Fibroblast of lung (primary cell): Measurements from ENCODE around the gene NF1. TPM values are rescaled to one million over a fixed set of nuclear protein-coding genes. Genes with fewer than 3 reads are reported as not detected.

ENCODE experiments used
- DNase-seq, 2 donors: peaks; one replicate each; pipeline versions ENCODE4 v3.0.0 to v3.0.0-alpha.2; 2010; ENCODE audit warnings: low read depth in 2 of 2
- H2AFZ ChIP-seq: 2 replicates; pipeline ENCODE4 v1.5.1; 2012; ENCODE audit warnings: low read length, control low read depth, inconsistent platforms
- H3K27ac ChIP-seq: 2 replicates; pipeline ENCODE4 v1.5.1; 2011; ENCODE audit warnings: low read length, control low read depth; ENCODE audit not compliant: insufficient read depth
- H3K27me3 ChIP-seq: 2 replicates; pipeline ENCODE4 v1.5.1; 2011; ENCODE audit warnings: mild to moderate bottlenecking, low read length; ENCODE audit not compliant: control insufficient read depth, insufficient read depth
- H3K36me3 ChIP-seq: 2 replicates; pipeline ENCODE4 v1.5.1; 2011; ENCODE audit warnings: low read length; ENCODE audit not compliant: control insufficient read depth, insufficient read depth
- H3K4me1 ChIP-seq: 2 replicates; pipeline ENCODE4 v1.5.1; 2011; ENCODE audit warnings: low read length; ENCODE audit not compliant: control insufficient read depth, insufficient read depth; ENCODE audit errors: extremely low read depth
- H3K4me2 ChIP-seq: 2 replicates; pipeline ENCODE4 v1.5.1; 2011; ENCODE audit warnings: low read length, control low read depth; ENCODE audit not compliant: insufficient read depth; ENCODE audit errors: extremely low read depth
- H3K4me3 ChIP-seq, 4 experiments: fragments of 200-600 bp in 1 of 4; sonication (generic) in 1 of 4; replicated peaks in 1 of 4; 2 replicates each; pipeline ENCODE4 v1.5.1; 2011 to 2016; ENCODE audit warnings: low read length in 4 of 4, low read depth in 3 of 4, mild to moderate bottlenecking in 3 of 4, control low read depth in 2 of 4, inconsistent platforms in 1 of 4, mixed read lengths in 1 of 4; ENCODE audit not compliant: insufficient read depth in 1 of 4; ENCODE audit errors: control extremely low read depth in 1 of 4
- H3K79me2 ChIP-seq: 2 replicates; pipeline ENCODE4 v1.5.1; 2012; ENCODE audit warnings: mild to moderate bottlenecking, low read length, inconsistent platforms; ENCODE audit not compliant: control insufficient read depth, insufficient read depth
- H3K9ac ChIP-seq: 2 replicates; pipeline ENCODE4 v1.5.1; 2011; ENCODE audit warnings: mild to moderate bottlenecking, low read length, control low read depth; ENCODE audit not compliant: insufficient read depth
- H3K9me3 ChIP-seq: 2 replicates; pipeline ENCODE4 v1.5.1; 2012; ENCODE audit warnings: low read depth, low read length; ENCODE audit not compliant: control insufficient read depth, insufficient read depth
- H4K20me1 ChIP-seq: 2 replicates; pipeline ENCODE4 v1.5.1; 2011; ENCODE audit warnings: low read length; ENCODE audit not compliant: control insufficient read depth, insufficient read depth; ENCODE audit errors: extremely low read depth
- EZH2 ChIP-seq: IDR thresholded peaks from 2 replicates; pipeline ENCODE4 v1.5.1; 2012; ENCODE audit warnings: low read length, control low read depth, mild to moderate bottlenecking; ENCODE audit errors: missing control alignments
- polyA plus RNA-seq, 2 donors: library from polyadenylated mRNA; depleted of rRNA in 1 of 2; stranded (reverse) in 1 of 2; unstranded in 1 of 2; fragments of >200 nt; gene quantifications; 2 replicates each; pipeline ENCODE4 v1.2.1, GENCODE V29; 2011 to 2012; ENCODE audit warnings: missing spikeins in 1 of 2
- total RNA-seq: library from RNA; depleted of rRNA; stranded (reverse); fragments of >200 nt; gene quantifications from 2 replicates; pipeline ENCODE4 v1.2.1, GENCODE V29; 2014
- TF ChIP-seq, protein P1 (sequence below), 2 donors: IDR thresholded peaks in 1 of 2; conservative IDR thresholded peaks in 1 of 2; 1 replicate in 1 of 2; 2 replicates in 1 of 2; pipeline ENCODE4 v1.5.1; 2011 to 2012; ENCODE audit warnings: low read length in 2 of 2, control low read depth in 1 of 2, inconsistent platforms in 1 of 2, low read depth in 1 of 2, mild to moderate bottlenecking in 1 of 2

NF1 gene
- total and polyA plus RNA-seq, 2 donors (not counting 1 experiment from before 2014, with no cell fraction given), result 52.8 to 78.8 TPM

DNA sequence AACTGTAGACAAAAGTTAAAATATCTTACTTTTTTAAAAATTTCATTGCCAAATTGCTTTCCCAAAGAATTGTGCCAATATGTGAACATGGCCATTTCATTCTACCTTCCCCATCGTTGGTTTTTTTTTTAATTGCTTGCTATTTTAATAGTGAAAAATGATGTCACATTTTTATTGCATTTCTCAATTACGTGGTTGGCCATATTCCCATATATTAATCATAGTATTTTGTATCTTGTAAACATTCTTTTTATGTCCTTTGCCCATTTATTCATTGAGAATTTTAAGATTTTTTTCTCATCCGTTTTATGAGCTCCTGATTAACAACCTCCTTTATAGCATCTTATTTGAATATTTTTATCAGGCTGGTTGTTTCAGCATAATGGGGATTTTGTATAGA lies 195.0 kb downstream of the NF1 start:
- Histone ChIP-seq H3K4me3 (no peak overlapping the region), H3K4me2 (no peak overlapping the region)
- no peak for DNase-seq

DNA sequence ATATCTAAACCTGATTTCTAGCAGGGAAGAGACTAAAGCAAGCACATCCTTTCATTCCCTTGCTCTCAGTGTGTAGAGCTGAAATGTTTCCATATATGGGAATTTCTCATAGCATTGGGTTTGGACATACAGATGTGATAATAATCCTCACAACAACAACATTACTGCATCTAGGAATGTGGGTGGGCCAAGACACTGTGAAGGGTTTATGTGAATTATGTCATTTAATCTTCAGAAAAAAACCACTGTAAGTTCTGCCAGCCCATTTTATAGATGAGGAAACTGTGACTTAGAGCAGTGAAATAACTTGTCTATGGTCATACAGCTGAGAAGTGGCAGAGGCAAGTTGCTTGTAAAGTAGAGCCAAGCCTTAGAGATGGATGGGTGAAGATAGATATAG lies 197.0 kb downstream of the NF1 start:
- TF ChIP-seq EZH2, result no peak
- TF ChIP-seq, protein P1, sequence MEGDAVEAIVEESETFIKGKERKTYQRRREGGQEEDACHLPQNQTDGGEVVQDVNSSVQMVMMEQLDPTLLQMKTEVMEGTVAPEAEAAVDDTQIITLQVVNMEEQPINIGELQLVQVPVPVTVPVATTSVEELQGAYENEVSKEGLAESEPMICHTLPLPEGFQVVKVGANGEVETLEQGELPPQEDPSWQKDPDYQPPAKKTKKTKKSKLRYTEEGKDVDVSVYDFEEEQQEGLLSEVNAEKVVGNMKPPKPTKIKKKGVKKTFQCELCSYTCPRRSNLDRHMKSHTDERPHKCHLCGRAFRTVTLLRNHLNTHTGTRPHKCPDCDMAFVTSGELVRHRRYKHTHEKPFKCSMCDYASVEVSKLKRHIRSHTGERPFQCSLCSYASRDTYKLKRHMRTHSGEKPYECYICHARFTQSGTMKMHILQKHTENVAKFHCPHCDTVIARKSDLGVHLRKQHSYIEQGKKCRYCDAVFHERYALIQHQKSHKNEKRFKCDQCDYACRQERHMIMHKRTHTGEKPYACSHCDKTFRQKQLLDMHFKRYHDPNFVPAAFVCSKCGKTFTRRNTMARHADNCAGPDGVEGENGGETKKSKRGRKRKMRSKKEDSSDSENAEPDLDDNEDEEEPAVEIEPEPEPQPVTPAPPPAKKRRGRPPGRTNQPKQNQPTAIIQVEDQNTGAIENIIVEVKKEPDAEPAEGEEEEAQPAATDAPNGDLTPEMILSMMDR (conservative IDR thresholded peaks at IDR 0.05 in 1 of 2, IDR thresholded peaks at IDR 0.05 in 1 of 2; ENCODE audit: low read depth in 1 of 2, low read length in 2 of 2), result no peak
- no peak for DNase-seq
- no peaks in the 10 kb centered on the region for H3K9me3 ChIP-seq

More for the DNA sequence above, 195.0 kb downstream of the NF1 start:
- Histone ChIP-seq H3K4me1 (peaks cover 2% of the 10 kb centered on the region), H3K9me3 (no peaks in the 10 kb centered on the region), H3K27ac (no peak overlapping the region), H2AFZ (no peak overlapping the region), H3K27me3 (no peaks in the 10 kb centered on the region), H3K9ac (no peak overlapping the region), H3K79me2 (no peaks in the 10 kb centered on the region), H4K20me1 (no peaks in the 10 kb centered on the region), H3K36me3 (no peaks in the 10 kb centered on the region)
- TF ChIP-seq, protein P1 (conservative IDR thresholded peaks at IDR 0.05 in 1 of 2, IDR thresholded peaks at IDR 0.05 in 1 of 2; ENCODE audit: low read depth in 1 of 2, low read length in 2 of 2), result no peak
- TF ChIP-seq EZH2, result no peak

DNA sequence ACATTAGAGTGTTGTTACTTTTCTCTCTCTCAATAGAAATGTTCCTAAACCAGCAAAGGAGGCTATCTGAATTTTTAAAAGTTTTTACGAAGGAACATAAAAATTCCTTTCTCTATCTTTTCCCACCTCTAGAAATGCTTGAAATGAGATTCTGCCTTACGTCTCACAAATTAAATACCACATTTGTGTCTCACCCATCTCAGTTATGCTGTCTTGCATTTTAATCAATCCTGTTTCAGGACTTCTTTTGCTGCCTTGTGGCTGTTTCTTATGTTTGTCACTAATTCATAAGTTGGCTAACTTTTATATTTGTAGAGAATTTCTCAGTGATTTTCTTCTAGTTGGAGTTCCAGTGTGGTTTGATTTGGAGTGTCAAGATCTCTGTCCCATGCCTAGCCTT lies 198.8 kb downstream of the NF1 start:
- Histone ChIP-seq H2AFZ (no peak overlapping the region), H3K79me2 (no peaks in the 10 kb centered on the region), H3K9me3 (no peaks in the 10 kb centered on the region), H3K4me1 (peaks cover 2% of the 10 kb centered on the region), H3K27me3 (no peaks in the 10 kb centered on the region), H3K4me3 (no peak overlapping the region), H3K36me3 (no peaks in the 10 kb centered on the region), H3K27ac (no peak overlapping the region), H3K9ac (no peak overlapping the region), H4K20me1 (no peaks in the 10 kb centered on the region), H3K4me2 (no peak overlapping the region)
- DNase-seq, result peak in 1 of 2 donors; percentile 57
- TF ChIP-seq EZH2, result no peak
- TF ChIP-seq, protein P1 (conservative IDR thresholded peaks at IDR 0.05 in 1 of 2, IDR thresholded peaks at IDR 0.05 in 1 of 2; ENCODE audit: low read depth in 1 of 2, low read length in 2 of 2), result no peak

More for the DNA sequence above, 197.0 kb downstream of the NF1 start:
- no peaks in the 10 kb centered on the region for H3K79me2 ChIP-seq
- H3K9ac ChIP-seq, result no peak overlapping the region
- H3K27me3 ChIP-seq, result no peaks in the 10 kb centered on the region
- no peak overlapping the region for H3K4me2 ChIP-seq
- H3K27ac ChIP-seq, result no peak overlapping the region
- H4K20me1 ChIP-seq, result no peaks in the 10 kb centered on the region
- H2AFZ ChIP-seq, result no peak overlapping the region
- H3K4me1 ChIP-seq, result peaks cover 2% of the 10 kb centered on the region
- no peaks in the 10 kb centered on the region for H3K36me3 ChIP-seq
- no peak overlapping the region for H3K4me3 ChIP-seq
